SK-N-SH (cell line): ENCODE results near the gene DACH1.

Source experiments
- CTCF ChIP-seq: fragments of 200-600 bp; sonication (generic); IDR thresholded peaks from 2 replicates; pipeline ENCODE4 v1.6.1; 2017; ENCODE audit warnings: antibody characterized with exemption, mild to moderate bottlenecking, moderate library complexity
- MXI1 ChIP-seq: IDR thresholded peaks from 2 replicates; pipeline ENCODE4 v1.6.1; 2012; ENCODE audit warnings: mild to moderate bottlenecking, low read depth, low read length, improper control_type of control experiment
- REST ChIP-seq: IDR thresholded peaks from 2 replicates; pipeline ENCODE4 v1.6.1; 2012; ENCODE audit warnings: mild to moderate bottlenecking, low read depth, low read length, moderate library complexity
- SIN3A ChIP-seq: IDR thresholded peaks from 2 replicates; pipeline ENCODE4 v1.6.1; 2012; ENCODE audit warnings: low read depth, mild to moderate bottlenecking, low read length, moderate library complexity, borderline replicate concordance
- TAF1 ChIP-seq: IDR thresholded peaks from 2 replicates; pipeline ENCODE4 v1.6.1; 2012; ENCODE audit warnings: low read depth, mild to moderate bottlenecking, low read length, moderate library complexity, borderline replicate concordance
- YY1 ChIP-seq: IDR thresholded peaks from 2 replicates; pipeline ENCODE4 v1.4.0; 2012; ENCODE audit warnings: low read depth, mild to moderate bottlenecking
- TF ChIP-seq, protein P1 (sequence below): IDR thresholded peaks from 2 replicates; pipeline ENCODE4 v1.4.0; 2012; ENCODE audit warnings: low read depth, borderline replicate concordance

DNA sequence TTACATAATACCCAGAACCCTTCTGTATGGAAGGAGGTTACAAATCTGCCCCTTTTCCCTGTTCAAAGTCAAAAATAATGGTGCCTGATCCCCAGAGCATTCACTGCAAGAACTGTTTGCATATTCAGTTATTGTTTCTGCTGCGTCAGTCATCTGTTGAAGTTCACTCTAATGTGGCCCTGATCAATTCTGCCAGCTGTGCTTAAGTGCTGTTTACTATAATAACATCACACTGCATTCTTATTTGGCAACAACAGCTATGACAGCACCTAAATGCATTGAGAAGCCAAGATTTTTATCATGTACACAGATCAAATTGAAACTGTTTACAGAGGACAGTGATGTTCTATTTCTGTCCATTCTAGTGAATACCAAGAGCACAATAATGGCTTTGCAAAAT lies 115.9 kb downstream of the DACH1 start:
- TF ChIP-seq SIN3A, result no peak
- no peak for TF ChIP-seq MXI1
- TF ChIP-seq, protein P1, sequence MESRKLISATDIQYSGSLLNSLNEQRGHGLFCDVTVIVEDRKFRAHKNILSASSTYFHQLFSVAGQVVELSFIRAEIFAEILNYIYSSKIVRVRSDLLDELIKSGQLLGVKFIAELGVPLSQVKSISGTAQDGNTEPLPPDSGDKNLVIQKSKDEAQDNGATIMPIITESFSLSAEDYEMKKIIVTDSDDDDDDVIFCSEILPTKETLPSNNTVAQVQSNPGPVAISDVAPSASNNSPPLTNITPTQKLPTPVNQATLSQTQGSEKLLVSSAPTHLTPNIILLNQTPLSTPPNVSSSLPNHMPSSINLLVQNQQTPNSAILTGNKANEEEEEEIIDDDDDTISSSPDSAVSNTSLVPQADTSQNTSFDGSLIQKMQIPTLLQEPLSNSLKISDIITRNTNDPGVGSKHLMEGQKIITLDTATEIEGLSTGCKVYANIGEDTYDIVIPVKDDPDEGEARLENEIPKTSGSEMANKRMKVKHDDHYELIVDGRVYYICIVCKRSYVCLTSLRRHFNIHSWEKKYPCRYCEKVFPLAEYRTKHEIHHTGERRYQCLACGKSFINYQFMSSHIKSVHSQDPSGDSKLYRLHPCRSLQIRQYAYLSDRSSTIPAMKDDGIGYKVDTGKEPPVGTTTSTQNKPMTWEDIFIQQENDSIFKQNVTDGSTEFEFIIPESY, result no peak
- no peak for TF ChIP-seq TAF1
- TF ChIP-seq REST, result no peak
- TF ChIP-seq YY1, result no peak
- TF ChIP-seq CTCF, result no peak
